Measurements from ENCODE around the gene VANGL1.

Gene VANGL1

GRCh38 chr1:115670476-115671175 lies 28.9 kb downstream of the VANGL1 start:
- no peak for FAIRE-seq

GRCh38 chr1:115671176-115671934 lies 29.6 kb downstream of the VANGL1 start:
- FAIRE-seq = no peak

DNA sequence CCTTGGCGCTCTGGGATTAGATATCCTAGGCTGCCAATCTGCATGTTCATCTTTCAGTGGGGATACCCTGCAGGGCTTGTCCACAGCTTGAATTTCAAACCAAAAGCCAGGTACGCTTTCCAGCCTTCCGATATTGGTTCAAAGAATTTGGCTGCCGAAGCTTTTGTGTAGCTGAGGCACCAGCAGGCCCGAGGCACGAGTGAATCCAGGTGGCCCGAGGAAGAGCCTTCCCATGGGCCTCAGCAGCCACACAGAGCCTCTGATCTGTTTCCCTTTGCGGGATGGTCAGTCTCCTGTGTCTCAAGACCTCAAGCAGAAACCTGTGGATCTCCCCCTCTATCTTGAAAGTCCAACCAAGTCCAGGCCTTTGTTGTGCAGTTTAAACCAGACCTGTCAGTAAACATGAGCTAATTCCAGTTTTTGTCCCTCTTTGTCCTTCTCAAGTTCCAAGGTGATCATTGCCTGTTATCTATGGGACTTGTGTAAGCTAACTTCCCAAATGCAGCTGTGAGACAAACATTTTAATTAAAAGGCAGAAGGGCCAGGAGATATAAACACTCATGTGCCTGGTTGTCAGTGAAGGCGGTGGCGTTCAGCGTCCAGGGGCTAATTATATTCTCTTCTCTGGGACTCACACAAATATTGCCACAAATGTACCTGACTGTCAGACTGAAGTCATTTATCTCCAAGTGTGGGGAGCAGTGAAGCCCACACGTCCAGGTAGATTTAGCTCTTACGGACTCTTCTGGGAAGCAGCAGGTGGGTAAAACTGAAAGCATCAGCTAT lies 30.6 kb downstream of the VANGL1 start:
- FAIRE-seq = no peak

DNA sequence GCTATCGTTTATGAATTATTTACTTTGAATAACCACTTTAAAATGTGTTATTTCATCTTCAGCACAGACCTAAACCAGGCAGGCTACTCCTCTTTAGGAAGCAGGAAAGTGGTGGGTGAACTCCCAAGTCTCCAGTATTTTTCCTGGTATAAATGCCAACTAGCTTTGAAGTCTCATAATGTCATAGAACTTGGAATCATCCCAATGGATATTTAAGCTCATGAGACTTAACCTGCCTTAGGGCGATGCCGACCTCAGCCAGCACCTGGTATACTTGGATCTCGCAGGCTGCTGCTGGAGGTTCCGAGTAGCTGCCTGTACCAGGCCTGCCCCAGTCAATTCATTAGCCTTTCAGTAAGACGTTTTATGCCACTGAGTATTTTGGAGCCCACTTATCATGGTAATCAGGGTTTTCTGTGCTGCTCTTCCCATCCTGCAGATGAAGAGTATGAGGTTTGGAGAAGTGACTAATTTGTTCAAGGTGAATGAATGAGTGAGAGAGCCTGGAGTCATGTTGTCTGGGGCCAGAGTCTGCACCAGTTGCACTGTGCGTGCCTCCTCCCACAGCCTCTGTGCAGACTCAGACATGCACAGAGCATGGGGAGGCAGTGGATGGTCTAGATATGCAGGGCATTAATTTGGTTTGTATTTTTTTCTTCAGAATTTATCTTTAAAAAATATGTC lies 34.9 kb downstream of the VANGL1 start:
- no peak for FAIRE-seq

DNA sequence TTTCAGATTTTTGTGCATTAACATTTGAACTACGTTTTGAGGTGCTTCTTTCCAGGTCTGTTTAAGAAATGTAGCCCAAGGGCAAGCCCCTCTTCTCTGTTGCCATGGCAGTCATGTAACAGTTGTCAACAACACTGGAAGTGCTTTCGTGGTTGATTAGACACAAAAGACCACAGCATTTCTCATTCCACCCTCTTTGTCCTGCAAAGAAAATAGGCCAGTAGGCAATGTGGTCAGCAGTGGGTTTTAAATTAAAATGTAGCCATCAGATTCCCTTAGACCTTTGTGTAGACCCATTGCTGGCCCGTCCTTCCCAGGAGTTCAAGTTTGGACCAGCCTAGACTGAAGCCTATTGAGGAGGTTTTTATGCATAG lies 35.4 kb downstream of the VANGL1 start:
- no peak for FAIRE-seq

DNA sequence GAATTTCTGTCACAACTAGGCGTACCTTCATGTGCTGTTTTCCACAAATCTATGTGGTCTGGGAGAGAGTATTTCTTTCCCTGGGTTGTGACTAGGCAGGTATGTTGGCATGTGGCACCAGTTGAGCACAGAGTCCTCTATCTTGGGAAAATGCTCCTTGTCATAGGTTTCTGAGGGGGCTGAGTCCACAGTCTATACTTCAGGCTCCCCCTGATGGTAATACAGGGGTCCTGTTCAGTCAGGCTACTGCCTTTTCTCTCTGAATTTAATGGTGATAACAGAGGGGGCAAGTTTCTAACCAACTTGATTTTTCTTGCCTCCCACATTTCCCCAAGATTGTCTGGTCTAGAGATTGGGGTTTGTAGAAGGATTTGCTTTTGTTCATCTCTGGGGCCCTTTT lies 35.8 kb downstream of the VANGL1 start:
- no peak for FAIRE-seq

DNA sequence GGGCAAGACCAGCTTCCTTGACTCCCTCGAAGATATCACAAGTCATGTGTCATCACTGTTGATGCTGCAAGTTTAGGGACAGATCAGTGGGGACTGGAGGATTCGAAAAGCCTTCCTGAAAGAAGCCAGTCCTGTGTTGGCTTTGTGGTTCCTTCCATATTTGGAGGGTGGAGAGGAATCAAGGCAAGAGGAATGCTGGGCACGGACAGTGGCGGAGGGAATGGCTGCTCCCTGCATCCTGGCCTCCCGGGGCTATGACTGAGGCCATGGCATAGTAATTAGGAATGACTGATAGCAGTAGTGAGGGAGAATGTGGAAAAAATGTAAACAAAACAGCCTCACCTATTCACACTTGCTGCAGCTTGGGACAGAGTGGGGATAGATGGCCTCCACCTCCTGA lies 36.4 kb downstream of the VANGL1 start:
- FAIRE-seq = no peak

DNA sequence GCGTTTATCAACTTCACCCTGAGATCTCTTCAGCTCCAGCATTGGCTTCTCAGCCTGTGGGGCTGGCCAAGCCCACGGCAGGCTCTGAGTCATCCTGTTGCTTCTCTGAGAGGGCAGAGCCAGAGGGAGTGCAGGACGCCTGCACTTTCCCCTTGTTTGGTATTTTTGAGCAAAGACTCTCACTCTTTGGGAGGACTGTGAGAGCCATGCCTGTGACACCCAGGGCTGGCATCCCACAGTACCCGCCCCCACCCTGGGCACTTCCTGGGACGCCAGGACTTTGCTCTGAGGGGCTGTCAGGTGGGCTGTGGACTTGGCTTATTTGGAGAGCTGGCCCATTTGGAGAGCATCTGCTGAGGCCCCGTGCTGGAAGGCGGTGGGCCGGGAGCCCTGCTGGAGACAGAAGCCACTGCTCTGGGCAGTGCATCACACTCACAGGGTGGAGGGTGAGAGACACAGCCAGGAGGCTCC lies 37.4 kb downstream of the VANGL1 start:
- FAIRE-seq = no peak

DNA sequence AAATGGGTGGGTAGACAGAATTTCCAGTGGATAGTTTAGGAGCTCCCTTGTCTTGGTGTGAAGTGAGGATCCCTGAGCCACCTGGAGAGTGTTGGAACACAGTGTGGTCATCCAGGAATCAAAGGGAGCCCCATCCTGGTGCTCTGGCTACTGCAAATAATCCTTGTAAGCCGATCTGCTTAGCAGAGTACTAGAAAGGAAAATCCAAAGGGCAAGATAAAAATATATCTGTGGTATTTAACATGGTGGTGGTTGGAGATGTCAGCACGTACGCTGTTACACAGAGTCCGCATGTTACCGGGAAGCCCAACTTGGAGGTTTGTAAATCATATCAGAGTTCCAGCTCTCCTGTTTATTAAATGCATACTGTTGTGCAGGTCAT lies 39.0 kb downstream of the VANGL1 start:
- FAIRE-seq = no peak

DNA sequence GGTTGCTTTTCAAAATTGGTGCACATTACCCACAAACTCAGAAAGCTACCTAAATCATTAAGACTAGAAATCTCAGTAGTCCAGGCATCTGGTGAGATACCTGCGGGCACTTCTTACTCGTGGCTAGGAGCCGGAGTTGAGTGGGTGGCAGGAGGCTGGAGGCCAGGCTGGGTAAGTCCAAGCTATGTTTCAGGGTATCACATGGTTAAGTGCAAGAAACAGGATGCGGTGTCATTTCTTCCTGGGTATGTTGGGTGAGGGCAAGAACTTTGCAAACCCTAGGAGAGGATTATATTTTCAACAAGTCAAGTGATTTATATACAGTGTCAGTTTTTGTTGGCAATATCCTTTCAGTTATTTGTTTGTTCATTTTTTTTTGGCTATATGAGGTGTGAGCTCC lies 41.0 kb downstream of the VANGL1 start:
- FAIRE-seq = no peak

GRCh38 chr1:115685029-115685705 lies 43.4 kb downstream of the VANGL1 start:
- no peak for FAIRE-seq

- FAIRE-seq = no peak
These were observed 46.0 kb downstream of the VANGL1 start for GRCh38 chr1:115687744-115688143.

- no peak for FAIRE-seq
These were observed 49.2 kb downstream of the VANGL1 start for GRCh38 chr1:115690972-115691371.

GRCh38 chr1:115692224-115692623 lies 50.5 kb downstream of the VANGL1 start:
- no peak for FAIRE-seq

GRCh38 chr1:115694805-115695204 lies 53.0 kb downstream of the VANGL1 start:
- no peak for FAIRE-seq

DNA sequence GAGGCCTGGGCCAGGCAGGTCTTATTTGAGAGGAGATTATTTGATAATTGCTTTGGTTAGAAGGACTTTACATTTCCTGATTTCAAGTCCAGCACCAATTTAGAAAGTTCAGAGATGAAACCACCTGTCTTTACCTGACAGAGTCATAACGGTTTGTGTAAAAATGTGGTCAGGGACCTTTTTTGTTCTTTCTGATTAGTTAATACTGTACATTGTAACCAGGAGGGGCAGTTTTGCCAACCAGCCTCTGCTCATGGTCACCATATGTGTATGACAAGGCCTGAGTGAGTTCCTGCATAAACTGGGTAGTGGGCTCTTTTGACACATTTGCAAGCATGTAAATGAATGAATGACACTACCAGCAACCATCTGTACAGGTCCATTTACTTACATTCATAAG lies 55.8 kb downstream of the VANGL1 start:
- FAIRE-seq = no peak

DNA sequence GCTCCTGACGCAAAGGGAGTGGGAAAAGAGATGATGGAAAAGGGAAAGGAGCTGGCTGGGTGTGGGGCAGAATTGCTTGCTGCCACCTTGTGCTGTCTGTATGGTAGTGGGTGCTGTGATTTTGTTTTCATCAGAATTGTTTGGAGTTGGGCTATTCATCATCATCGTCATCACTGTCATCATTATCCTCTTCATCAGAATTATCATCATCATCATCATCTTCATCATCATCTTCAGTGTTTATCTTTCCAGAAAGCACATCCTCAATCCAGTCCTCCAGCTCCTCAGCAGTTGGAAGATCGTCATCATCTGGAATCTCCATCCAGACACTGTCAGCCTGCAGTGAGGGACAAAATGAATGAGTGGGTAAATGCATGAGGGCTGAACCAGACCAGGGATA lies 59.3 kb downstream of the VANGL1 start:
- no peak for FAIRE-seq

- FAIRE-seq = no peak
These were observed 61.2 kb downstream of the VANGL1 start for GRCh38 chr1:115702959-115703358.

DNA sequence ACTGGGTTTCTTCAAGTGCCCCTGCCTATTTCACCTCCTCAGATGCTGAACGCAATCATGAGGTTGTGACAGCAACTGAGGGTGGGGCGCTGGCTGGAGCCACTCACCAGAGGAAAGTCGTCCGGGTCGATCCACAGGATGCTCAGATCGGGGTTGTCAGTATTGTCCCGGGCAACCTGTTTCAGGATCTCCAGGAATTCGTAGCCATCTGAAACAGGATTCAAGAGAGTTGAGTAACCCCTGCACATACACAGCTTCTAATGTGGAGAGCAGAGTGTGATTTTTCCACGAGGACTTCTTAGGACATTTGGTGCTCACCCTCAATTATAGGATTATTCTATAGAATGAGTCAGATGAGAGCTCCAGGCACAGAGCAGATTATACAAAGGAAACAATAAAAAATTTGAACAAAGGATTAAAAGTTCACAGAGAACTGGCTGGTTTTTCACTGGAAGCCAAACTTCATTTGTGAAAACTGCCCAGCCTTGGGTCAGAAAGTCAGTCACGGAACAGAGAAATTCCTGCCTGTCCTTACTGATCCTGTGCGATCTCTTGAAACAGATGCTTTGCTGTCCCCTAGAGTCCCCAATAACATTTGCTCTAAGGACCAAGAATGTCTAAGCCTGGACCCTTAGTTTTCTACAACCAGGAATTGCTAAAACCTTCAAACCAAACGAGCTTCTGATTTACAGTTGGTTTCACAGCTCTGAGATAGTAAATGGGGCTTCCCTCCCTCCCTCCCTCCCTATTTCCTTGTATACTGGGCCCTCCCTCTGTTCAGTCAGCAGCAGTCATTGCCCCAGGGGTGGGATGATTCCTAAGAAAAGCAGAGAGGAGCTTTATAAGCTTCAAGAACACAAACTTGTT lies 63.5 kb downstream of the VANGL1 start:
- no peak for FAIRE-seq

GRCh38 chr1:115705963-115706362 lies 64.2 kb downstream of the VANGL1 start:
- no peak for FAIRE-seq

Measured in colon (tissue), 2 donors.